ENCODE data around the gene KNCN.

KNCN gene

GRCh38 chr1:46571691-46572225 lies 20.3 kb upstream of the KNCN start:
- TF ChIP-seq CTCF (IDR thresholded peaks at IDR 0.05; ENCODE audit: low read depth, low read length) = no peak
- in situ Hi-C loops (cut with HindIII; ENCODE audit: low sequenced_read_pairs) = no loop called here
- no peak overlapping the region for H3K4me3 ChIP-seq (ENCODE audit: low read depth, low read length)
- DNase-seq (ENCODE audit: low read depth, low spot score) = no peak

- no peak overlapping the region for H3K4me3 ChIP-seq (ENCODE audit: low read depth, low read length)
- no peak for TF ChIP-seq CTCF (IDR thresholded peaks at IDR 0.05; ENCODE audit: low read depth, low read length)
- no peak for DNase-seq (ENCODE audit: low read depth, low spot score)
- in situ Hi-C loops (cut with HindIII; ENCODE audit: low sequenced_read_pairs) = no loop called here
Measured at GRCh38 chr1:46569884-46570725, 18.7 kb upstream of the KNCN start.

GRCh38 chr1:46569116-46569515 lies 17.7 kb upstream of the KNCN start:
- no peak for TF ChIP-seq CTCF (IDR thresholded peaks at IDR 0.05; ENCODE audit: low read depth, low read length)
- no peak overlapping the region for H3K4me3 ChIP-seq (ENCODE audit: low read depth, low read length)
- DNase-seq (ENCODE audit: low read depth, low spot score) = no peak
- in situ Hi-C loops (cut with HindIII; ENCODE audit: low sequenced_read_pairs) = no loop called here

- no peak overlapping the region for H3K4me3 ChIP-seq (ENCODE audit: low read depth, low read length)
- DNase-seq (ENCODE audit: low read depth, low spot score) = no peak
- in situ Hi-C loops (cut with HindIII; ENCODE audit: low sequenced_read_pairs) = no loop called here
- no peak for TF ChIP-seq CTCF (IDR thresholded peaks at IDR 0.05; ENCODE audit: low read depth, low read length)
Measured at GRCh38 chr1:46568461-46568891, 17.0 kb upstream of the KNCN start.

GRCh38 chr1:46563341-46563740 lies 11.9 kb upstream of the KNCN start:
- in situ Hi-C loops (cut with HindIII; ENCODE audit: low sequenced_read_pairs) = no loop called here
- no peak for DNase-seq (ENCODE audit: low read depth, low spot score)
- no peak for TF ChIP-seq CTCF (IDR thresholded peaks at IDR 0.05; ENCODE audit: low read depth, low read length)
- H3K4me3 ChIP-seq (ENCODE audit: low read depth, low read length) = no peak overlapping the region

- no peak for TF ChIP-seq CTCF (IDR thresholded peaks at IDR 0.05; ENCODE audit: low read depth, low read length)
- H3K4me3 ChIP-seq (ENCODE audit: low read depth, low read length) = no peak overlapping the region
- no peak for DNase-seq (ENCODE audit: low read depth, low spot score)
- in situ Hi-C loops (cut with HindIII; ENCODE audit: low sequenced_read_pairs) = no loop called here
Measured at GRCh38 chr1:46562498-46562897, 11.1 kb upstream of the KNCN start.

Measured in astrocyte of the spinal cord (primary cell).